A204.1 (cell line): ENCODE measurements around the gene ZMYM2.
"Not testable (repeated sequence)": the region's sequence is repeated elsewhere in the genome, so short reads cannot be mapped to it uniquely, and the experiment has no call there.

Experiments
- FAIRE-seq: peaks from 2 replicates; lab custom pipeline; 2012; peaks lifted over from hg19 to GRCh38; lab: Jason Lieb, UNC

ZMYM2 gene

DNA sequence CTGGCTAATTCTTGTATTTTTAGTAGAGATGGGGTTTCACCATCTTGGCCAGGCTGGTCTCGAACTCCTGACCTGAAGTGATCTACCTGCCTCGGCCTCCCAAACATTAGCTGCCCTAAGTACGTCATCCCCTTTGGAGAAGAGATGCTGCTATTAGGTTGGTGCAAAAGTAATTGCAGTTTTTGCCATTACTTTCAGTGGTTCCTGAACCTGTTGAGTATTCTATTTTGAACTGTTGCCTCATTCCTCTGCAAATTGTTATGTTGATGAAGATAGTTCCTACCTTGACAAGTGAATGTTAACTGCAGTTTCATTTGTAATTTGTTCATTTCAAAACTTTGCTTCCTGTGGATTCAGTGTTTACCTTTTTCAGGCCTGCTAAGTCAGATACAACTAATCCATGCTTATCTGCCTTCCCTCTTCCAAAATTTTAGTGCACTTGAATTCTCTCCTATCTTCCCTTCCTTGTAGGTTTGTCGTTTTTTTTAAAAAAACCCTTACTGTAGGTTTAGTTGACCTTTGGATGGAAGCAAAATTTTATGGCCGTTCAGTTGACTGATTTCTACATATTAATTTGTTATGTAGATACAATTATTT, 24.0 kb downstream of the ZMYM2 start:
- no peak for FAIRE-seq

DNA sequence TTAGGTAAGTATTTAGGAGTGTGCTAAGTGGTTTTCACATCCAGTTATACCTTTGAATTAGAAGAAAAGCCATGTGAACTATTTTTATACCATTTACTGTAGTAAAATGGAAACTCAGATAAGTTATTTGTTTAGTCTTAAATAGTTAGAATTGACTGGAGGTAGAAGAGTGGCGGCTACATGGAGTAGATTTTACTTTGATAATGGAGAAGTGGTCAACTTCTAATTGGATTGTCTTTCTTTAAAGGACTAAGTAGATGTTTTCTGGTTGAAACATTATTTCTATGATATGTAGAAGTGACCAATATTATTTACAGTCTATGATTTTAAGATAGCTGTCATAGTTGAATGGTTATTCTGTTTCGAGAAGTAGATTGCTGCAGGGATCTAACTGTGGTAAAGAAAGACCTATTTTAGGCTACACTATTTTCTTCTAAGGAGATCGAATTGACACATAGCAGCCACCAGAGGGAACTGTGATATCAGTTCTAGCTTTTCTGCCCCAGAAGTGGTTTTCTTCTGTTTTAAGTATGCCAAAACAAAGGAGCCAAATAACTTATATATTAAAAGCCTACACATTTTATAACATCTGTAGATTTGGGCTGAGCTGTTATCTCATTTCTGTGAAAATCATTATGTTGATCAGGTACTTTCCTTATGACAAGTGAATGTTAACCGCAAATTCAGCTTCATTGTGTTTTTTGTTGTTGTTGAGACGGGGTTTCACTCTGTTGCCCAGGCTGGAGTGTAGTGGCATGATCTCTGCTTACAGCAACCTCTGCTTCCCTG, 26.1 kb downstream of the ZMYM2 start:
- peak; percentile 94 for FAIRE-seq

DNA sequence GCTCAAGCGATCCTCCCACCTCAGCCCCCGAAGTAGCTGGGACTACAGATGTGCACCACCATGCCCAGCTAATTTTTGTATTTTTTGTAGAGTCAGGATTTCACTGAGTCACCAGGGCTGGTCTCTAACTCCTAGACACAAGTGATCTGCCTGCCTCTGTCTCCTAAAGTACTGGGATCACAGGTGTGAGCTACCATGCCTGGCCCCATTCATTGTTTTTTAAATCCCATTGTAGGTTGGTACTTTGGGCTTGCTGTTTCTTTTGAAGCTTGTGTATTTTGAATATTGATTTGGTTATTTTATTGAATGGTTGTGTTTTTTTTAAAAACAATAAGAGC, 26.7 kb downstream of the ZMYM2 start:
- FAIRE-seq = no peak

- FAIRE-seq = no peak
Observed at GRCh38 chr13:19991531-19991930, 33.0 kb downstream of the ZMYM2 start.

DNA sequence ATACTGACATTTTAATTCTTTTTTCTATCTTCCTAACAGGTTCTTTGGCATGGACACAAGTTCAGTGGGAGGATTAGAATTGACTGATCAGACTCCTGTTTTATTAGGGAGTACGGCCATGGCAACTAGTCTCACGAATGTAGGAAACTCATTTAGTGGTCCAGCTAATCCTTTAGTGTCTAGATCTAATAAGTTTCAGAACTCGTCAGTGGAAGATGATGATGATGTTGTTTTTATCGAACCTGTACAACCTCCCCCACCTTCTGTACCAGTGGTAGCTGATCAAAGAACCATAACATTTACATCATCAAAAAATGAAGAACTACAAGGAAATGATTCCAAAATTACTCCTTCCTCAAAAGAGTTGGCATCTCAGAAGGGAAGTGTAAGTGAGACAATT, 34.5 kb downstream of the ZMYM2 start:
- FAIRE-seq = no peak

GRCh38 chr13:19998960-19999359, 40.4 kb downstream of the ZMYM2 start:
- FAIRE-seq = no peak

GRCh38 chr13:20000062-20000552, 41.6 kb downstream of the ZMYM2 start:
- no peak for FAIRE-seq

DNA sequence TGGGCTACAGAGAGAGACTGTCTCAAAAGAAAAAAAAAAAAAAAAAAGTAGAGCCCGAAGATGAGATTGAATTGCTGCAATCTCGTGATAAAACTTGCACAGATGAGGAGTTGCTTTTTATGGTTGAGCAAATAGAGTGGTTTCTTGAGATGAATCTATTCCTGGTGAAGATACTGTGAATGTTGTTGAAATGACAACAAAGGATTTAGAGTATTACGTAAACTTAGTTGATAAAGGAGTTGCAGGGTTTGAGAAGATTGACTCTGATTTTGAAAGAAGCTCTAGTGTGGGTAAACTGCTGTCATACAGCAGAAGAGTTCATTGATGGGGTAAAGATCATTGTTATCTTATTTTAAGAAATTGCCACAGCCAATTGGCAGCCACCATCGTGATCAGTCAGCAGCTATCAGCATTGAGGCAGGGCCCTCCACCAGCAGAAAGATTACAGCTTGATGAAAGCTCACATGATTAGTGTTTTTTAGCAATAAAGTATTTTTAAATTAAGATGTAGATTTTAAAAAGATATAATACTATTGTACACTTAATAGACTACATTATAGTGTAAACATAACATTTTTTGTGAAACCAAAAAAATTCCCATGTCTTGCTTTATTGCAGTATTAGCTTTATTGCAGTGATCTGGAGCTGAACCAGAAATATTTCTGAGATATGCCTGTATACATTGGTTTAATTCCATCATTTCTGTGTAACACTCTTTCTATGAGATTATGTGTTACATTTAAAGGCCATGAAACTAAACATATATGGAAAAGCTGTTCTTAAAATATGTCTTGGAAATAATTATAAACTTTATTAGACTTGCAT, 43.1 kb downstream of the ZMYM2 start:
- FAIRE-seq = no peak

DNA sequence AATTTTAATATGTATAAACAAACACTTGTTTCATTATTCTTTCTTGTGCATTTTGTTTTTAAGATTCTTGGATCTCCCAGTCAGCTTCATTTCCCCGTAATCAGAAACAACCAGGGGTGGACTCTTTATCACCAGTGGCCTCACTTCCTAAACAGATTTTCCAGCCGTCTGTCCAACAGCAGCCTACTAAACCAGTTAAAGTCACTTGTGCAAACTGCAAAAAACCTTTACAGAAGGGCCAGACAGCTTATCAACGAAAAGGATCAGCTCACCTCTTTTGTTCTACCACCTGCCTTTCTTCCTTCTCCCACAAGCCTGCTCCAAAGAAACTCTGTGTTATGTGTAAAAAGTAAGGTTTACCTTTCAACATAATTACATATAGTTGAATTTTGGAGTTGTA, 44.3 kb downstream of the ZMYM2 start:
- FAIRE-seq = no peak

DNA sequence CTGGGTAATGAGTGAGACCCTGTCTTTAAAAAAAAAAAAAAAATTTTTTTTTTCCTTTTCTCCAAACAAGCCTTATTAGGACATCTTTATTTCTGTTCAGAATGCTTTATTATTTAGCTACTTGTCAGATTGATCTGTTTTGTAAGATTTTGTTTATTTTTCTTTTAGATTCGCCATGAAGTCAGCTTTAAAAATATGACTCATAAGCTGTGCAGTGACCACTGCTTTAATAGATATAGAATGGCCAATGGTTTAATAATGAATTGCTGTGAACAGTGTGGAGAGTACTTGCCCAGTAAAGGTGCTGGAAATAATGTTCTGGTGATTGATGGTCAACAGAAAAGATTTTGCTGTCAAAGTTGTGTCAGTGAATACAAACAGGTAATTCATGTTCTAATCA, 47.7 kb downstream of the ZMYM2 start:
- no peak for FAIRE-seq

- no peak for FAIRE-seq
Observed at GRCh38 chr13:20015763-20016162, 57.2 kb downstream of the ZMYM2 start.

GRCh38 chr13:20016649-20017364, 58.3 kb downstream of the ZMYM2 start:
- FAIRE-seq = no peak

DNA sequence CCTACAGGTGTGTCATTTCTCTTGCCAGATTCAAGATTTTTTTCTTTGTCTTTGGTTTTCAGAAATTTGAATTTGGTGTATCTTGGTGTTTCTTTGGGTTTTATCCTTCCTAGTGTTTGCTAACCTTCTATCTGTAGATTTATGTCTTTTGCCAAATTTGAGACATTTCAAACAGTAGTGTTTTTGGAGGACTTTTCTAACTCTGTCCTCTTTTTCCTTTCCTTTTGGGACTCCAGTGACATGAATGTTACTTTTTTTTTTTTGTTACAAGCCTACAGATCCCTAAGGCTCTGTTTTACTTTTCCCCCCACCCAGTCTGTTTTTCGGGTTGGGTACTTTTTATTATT, 58.8 kb downstream of the ZMYM2 start:
- FAIRE-seq = no peak

DNA sequence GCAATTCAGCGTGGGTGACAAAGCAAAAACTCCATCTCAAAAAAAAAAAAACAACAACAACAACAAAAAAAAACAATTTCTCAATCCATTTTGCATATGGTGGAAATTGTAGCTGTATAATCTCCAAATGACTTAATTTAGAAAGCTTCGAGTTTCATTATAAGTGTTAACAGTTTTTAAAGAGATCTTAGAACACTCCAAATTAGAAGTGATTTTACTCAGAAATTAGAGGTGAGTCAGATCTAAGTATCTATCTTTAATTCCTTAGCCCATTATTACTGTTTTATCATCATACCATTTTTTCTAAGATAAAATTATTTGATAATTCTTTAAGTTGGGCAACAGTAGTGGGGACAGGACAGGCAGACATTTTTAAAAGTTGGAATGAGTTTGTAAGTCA, 60.5 kb downstream of the ZMYM2 start:
- FAIRE-seq = peak; percentile 44

DNA sequence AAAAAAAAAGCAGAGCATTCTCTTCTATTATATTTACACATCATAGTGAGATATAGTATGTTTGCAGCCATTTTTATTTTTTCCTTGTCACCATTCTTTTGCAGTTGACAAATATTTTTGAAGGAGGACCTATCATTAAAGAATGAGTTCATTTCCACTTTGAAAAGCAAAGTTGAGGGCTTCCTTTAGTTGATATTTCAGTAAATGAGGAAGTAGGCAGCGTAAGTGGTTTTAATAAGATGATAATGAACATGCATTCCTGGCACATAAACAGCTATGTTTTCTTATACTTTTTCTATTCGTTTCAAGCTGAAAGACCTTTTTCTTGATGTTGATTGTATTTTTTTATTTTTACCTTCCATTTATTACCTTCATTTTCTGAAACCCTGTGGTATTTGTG, 66.2 kb downstream of the ZMYM2 start:
- FAIRE-seq = no peak

- no peak for FAIRE-seq
Observed at GRCh38 chr13:20028953-20029352, 70.4 kb downstream of the ZMYM2 start.

DNA sequence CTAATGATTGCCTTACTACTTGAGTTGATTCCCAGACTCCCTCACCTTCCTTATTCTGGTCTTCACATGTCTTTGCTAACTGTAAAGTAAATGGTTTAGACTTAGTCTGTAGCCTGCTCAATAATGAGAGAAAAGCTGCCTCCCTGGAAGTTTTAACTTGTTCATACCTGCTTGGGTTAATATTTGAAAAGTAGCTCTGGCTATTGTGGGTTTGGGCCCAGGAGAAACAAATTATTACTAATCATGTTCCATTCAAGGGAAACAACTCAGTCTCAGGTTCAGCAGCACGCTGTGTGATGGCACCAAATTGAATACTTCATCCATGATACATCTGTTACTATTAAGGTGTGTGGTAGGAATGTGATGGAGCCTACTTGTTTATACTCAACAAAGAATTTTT, 75.0 kb downstream of the ZMYM2 start:
- no peak for FAIRE-seq

GRCh38 chr13:20035130-20035529, 76.6 kb downstream of the ZMYM2 start:
- FAIRE-seq = peak; percentile 87

DNA sequence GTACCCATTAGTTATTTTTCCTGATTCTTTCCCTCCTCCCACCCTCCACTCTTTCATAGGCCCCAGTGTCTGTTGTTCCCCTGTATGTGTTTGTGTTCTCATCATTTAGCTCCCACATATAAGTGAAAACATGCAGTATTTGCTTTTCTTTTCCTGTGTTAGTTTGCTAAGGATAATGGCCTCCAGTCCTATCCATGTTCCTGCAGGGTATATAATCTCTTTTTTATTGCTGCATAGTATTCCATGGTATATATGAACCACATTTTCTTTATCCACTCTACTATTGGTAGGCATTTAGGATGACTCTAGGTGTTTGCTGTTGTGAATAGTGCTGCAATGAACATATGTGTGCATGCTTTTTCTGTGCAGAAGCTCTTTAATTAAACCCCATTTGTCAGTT, 79.4 kb downstream of the ZMYM2 start:
- no peak for FAIRE-seq

DNA sequence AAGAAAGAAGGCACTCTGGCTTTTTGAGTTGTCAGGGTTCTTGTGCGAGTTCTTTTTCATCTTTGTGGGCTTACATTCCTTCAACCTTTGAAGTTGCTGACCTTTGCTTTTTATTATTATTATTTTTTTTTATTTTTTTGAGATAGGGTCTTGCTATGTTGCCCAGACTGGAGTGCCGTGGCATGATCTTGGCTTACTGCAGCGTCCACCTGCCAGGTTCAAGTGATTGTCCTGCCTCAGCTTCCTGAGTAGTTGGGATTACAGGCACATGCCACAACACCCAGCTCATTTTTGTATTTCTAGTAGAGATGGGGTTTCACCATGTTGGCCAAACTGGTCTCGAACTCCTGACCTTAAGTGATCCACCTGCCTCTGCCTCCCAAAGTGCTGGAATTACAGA, 84.1 kb downstream of the ZMYM2 start:
- not testable (repeated sequence) for FAIRE-seq

DNA sequence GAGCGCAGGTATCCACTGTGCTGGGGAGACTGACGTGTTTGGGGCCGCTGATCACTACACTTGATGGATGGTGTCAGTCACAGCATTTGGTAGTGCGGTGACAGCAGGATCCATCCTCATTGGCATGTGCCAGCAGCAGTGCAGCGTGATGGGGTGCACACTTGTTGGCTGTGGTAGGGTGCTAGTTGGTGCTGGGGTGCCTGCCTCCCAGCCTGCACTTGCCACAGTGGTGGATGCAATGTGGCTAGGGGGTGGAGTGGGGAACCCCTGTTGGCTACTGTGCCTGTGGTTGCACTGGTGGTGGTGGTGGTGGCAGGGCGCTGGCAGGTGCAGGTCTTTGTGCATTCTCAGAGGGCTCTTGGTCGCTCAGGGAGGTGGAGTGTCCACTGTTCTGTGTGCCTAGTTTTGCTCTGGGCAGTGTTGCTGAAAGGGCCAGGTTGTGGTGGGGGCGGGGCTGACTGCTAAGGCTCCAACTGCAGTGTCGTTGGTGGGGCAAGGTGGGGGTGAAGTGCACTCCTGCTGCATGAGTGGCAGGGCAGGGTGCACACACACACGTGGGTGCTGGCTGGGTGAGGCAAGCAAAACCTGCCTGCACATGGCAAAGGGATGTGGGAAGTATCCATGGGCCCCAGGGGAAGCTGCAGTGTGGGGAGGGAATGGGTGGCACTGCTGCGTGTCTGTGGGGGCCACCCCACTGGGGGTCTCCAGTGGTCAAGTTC, 84.8 kb downstream of the ZMYM2 start:
- no peak for FAIRE-seq

- no peak for FAIRE-seq
Observed at GRCh38 chr13:20044086-20044485, 85.6 kb downstream of the ZMYM2 start.
